Esophagus squamous epithelium (tissue), 5 donors: ENCODE results near the gene C19orf25. TPM values are rescaled to one million over a fixed set of nuclear protein-coding genes. Genes with fewer than 3 reads are reported as not detected.
"Not testable (repeated sequence)": the region's sequence is repeated elsewhere in the genome, so short reads cannot be mapped to it uniquely, and the experiment has no call there.

Source experiments
- DNase-seq: peaks from one replicate; lab custom pipeline; 2025; lab: John Stamatoyannopoulos, UW
- H3K27ac ChIP-seq, 4 donors: fragments of 200-600 bp; sonication (generic); one replicate each; pipeline ENCODE4 v1.5.1; 2016 to 2019; ENCODE audit warnings: mild to moderate bottlenecking in 1 of 4
- H3K27me3 ChIP-seq, 4 donors: fragments of 200-600 bp; sonication (generic); 1 replicate in 3 of 4; 2 replicates in 1 of 4; pipeline versions ENCODE4 v1.5.1 to v1.6.0; 2017 to 2021; ENCODE audit warnings: antibody characterized with exemption in 1 of 4
- H3K36me3 ChIP-seq, 3 donors: fragments of 200-600 bp; sonication (generic); one replicate each; pipeline ENCODE4 v1.5.1; 2016 to 2019
- H3K4me1 ChIP-seq, 3 donors: fragments of 200-600 bp; sonication (generic); one replicate each; pipeline ENCODE4 v1.5.1; 2017 to 2019
- H3K4me3 ChIP-seq, 4 donors: fragments of 200-600 bp; sonication (generic); 1 replicate in 3 of 4; 2 replicates in 1 of 4; pipeline ENCODE4 v1.5.1; 2016 to 2019; ENCODE audit warnings: mild to moderate bottlenecking in 2 of 4, moderate library complexity in 1 of 4
- H3K9me3 ChIP-seq, 3 donors: fragments of 200-600 bp; sonication (generic); one replicate each; pipeline ENCODE4 v1.5.1; 2016 to 2019
- CTCF ChIP-seq, 6 experiments: fragments of 450-650 bp in 4 of 6; fragments of 200-600 bp in 2 of 6; sonication (generic) in 2 of 6; IDR thresholded peaks; one replicate each; pipeline ENCODE4 v1.5.1; 2016 to 2019; ENCODE audit warnings: antibody characterized with exemption in 6 of 6, mild to moderate bottlenecking in 4 of 6, moderate library complexity in 4 of 6
- POLR2A ChIP-seq, 4 donors: fragments of 450-650 bp; IDR thresholded peaks; one replicate each; pipeline ENCODE4 v1.6.1; 2017; ENCODE audit warnings: antibody characterized with exemption in 4 of 4, mild to moderate bottlenecking in 4 of 4, moderate library complexity in 3 of 4
- WGBS, 2 donors: methylation state at CpG; one replicate each; pipeline ENCODE4 v1.1.5; 2018; 5-methylcytosine and 5-hydroxymethylcytosine counted together
- intact Hi-C: fragments of 100-400 bp; cut with DNase I; formaldehyde crosslinking; loops from one replicate; pipeline ENCODE4 v1.15.0; 2022
- total RNA-seq, 4 donors: library from RNA; depleted of rRNA; stranded (reverse); fragments of >200 nt; gene quantifications; one replicate each; pipeline ENCODE4 v1.1.0, GENCODE V29; 2016
- donor health status: DM: yes; HTN: yes; CAD: no.

The C19orf25 gene
- total RNA-seq, 4 donors from 2014 or later = 17.8 to 24.5 (median 23.0) TPM

DNA sequence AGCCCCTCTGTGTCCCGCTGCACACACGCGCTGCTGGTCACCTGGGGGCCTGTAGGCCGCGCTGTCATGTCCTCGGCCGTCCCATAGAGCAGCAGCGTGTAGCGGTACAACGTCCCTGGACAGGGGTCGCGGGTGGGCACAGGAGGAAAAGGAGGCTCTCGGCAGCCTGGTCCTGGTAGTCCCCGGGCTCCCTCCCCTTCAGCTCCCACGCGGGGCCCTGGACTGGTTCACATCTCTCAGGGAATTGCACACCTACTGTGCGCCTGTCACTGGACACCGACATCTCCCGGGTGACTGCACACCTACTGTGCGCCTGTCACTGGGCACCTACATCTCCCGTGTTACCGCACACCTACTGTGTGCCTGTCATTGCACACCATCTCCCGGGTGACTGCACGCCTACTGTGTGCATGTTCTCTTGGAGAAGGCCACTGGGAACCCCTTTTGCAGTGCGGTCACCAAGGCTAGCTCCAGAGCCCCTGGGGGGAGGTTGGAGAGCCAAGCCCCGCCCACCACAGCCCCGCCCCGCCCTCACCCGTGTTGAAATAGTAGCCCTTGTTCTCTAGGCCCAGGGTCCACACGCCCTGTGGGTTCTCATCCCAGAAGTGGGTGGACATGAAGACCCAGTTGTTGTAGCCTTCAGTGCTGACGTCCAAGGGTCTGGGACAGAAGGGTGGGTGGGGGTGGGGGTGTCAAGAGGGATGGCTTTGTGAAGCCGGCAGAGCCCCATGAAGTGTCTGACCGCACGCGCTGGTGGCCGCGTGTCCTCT, 3.5 kb upstream of the C19orf25 start:
- no peaks in the 10 kb centered on the region for H3K27me3 ChIP-seq
- no peaks in the 10 kb centered on the region for H3K9me3 ChIP-seq
- TF ChIP-seq POLR2A (IDR thresholded peaks at IDR 0.05) (no peak), CTCF (IDR thresholded peaks at IDR 0.05) (no peak)
- H3K27ac ChIP-seq = no peak overlapping the region
- DNase-seq = no peak
- intact Hi-C loops = no loop called here
- 30 to 100% methylated on average over 2 to 6 of the region's 37 CpGs for WGBS, 2 donors
- no peaks in the 10 kb centered on the region for H3K36me3 ChIP-seq
- peaks cover 9 to 23% (median 10%) of the 10 kb centered on the region in 3 donors for H3K4me1 ChIP-seq
- no peak overlapping the region for H3K4me3 ChIP-seq

DNA sequence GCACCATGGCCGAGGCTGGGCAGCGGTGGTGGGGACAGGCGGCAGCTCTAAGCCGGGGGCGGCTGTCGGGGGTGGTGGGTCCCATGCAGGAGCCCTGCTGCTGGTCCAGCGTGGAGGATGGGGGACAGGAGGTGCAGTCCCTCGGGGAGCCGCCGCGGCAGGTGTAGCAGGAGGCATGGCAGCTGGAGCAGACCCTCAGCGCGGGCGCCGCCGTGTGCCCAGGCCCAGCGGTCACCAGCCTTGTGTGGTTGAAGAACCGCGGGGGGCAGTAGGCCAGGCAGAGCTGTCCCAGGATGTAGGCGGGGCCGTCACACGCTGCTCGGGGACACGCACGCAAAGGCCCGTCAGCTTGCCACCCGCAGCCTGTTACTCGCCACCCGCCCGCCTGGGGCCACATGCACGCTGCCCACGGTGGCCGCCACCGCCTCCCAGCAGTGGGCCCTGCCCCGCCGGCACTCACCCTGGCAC, 2.9 kb upstream of the C19orf25 start:
- 76 to 84% methylated on average over 7 to 17 of the region's 36 CpGs for WGBS, 2 donors
- no peak for DNase-seq
- Histone ChIP-seq H3K9me3 (no peaks in the 10 kb centered on the region), H3K4me3 (no peak overlapping the region), H3K27ac (no peak overlapping the region), H3K36me3 (peaks cover 0 to 4% (median 0%) of the 10 kb centered on the region in 3 donors), H3K27me3 (no peaks in the 10 kb centered on the region), H3K4me1 (peaks cover 10 to 29% (median 15%) of the 10 kb centered on the region in 3 donors)
- intact Hi-C loops = no loop called here
- TF ChIP-seq POLR2A (IDR thresholded peaks at IDR 0.05) (no peak), CTCF (IDR thresholded peaks at IDR 0.05) (no peak)

GRCh38 chr19:1481224-1481892, 2.3 kb upstream of the C19orf25 start:
- TF ChIP-seq POLR2A (IDR thresholded peaks at IDR 0.05) (no peak), CTCF (IDR thresholded peaks at IDR 0.05) (no peak)
- DNase-seq = no peak
- Histone ChIP-seq H3K4me3 (no peak overlapping the region), H3K9me3 (no peaks in the 10 kb centered on the region), H3K27ac (no peak overlapping the region), H3K27me3 (no peaks in the 10 kb centered on the region), H3K4me1 (peaks cover 10 to 35% (median 15%) of the 10 kb centered on the region in 3 donors), H3K36me3 (peaks cover 0 to 9% (median 0%) of the 10 kb centered on the region in 3 donors)
- WGBS, 2 donors = 83 to 86% methylated on average over 8 to 11 of the region's 26 CpGs
- intact Hi-C loops = no loop called here

DNA sequence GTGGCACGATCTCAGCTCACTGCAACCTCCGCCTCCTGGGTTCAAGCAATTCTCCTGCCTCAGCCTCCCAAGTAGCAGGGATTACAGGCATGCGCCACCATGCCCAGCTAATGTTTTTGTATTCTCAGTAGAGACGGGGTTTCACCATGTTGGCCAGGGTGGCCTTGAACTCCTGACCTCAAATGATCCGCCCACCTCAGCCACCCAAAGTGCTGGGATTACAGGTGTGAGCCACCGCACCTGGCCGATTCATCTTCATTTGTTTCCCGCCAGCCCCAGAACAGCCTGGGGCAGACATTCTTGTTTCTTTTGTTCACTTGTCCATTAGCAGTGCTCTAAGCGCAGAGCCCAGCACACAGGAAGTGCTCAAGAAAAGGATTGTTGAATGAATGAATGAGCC, 2.0 kb downstream of the C19orf25 start:
- intact Hi-C loops, H3K4me3 ChIP-seq, H3K9me3 ChIP-seq, DNase-seq: not testable (repeated sequence)
- Histone ChIP-seq H3K4me1 (peaks cover 10 to 48% (median 15%) of the 10 kb centered on the region in 3 donors), H3K36me3 (peaks cover 0 to 31% (median 0%) of the 10 kb centered on the region in 3 donors), H3K27ac (peak overlapping the region in 1 of 4 donors; percentile 4), H3K27me3 (peaks cover 0 to 30% (median 9%) of the 10 kb centered on the region in 4 donors)
- WGBS, 2 donors = 61 to 88% methylated on average over 8 to 9 of the region's 9 CpGs

DNA sequence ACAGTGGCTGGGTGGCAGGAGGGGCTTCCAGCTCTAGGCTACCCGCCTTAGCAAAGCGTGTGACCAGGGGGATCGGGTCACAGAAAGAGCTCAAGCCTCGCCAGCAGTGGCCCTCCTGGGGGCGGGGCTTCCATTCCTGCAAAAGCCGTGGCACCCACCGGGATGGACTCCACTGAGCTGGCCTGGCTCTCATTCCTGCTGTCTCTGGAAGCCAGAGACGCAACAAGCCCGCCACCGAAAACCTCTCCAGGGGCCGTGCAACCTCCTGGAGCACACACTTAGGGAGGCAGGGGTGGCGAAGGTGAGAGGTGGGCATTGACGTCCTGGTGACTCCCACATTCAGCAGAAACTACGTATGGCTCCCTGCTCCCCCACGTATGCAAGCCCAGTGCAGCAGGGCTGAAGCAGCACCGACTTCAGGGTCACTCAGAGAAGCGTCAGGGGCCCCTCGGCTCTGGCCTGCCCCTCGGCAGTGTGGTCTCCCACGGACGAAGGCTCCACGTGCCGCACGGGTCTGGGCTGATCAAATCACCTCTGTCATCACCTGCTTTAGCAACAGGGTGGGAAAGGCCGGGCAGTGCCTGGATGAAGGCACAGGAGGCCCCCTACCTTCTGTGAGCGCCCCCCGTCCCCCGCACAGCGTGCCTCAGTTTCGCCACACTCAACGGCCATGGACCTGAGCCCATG, 3.1 kb downstream of the C19orf25 start:
- Histone ChIP-seq H3K4me3 (no peak overlapping the region), H3K9me3 (no peaks in the 10 kb centered on the region), H3K27ac (no peak overlapping the region), H3K4me1 (peaks cover 21 to 60% (median 23%) of the 10 kb centered on the region in 3 donors), H3K27me3 (peaks cover 0 to 42% (median 19%) of the 10 kb centered on the region in 4 donors), H3K36me3 (peaks cover 0 to 31% (median 0%) of the 10 kb centered on the region in 3 donors)
- DNase-seq = no peak
- 91% methylated on average over 11 of the region's 31 CpGs; no CpG with 5 or more reads in 1 of the 2 donors for WGBS, 2 donors
- intact Hi-C loops = no loop called here
- TF ChIP-seq POLR2A (IDR thresholded peaks at IDR 0.05) = no peak
- TF ChIP-seq CTCF (IDR thresholded peaks at IDR 0.05) = no peak
